ENCODE results near the gene PDLIM3.

PDLIM3 gene

DNA sequence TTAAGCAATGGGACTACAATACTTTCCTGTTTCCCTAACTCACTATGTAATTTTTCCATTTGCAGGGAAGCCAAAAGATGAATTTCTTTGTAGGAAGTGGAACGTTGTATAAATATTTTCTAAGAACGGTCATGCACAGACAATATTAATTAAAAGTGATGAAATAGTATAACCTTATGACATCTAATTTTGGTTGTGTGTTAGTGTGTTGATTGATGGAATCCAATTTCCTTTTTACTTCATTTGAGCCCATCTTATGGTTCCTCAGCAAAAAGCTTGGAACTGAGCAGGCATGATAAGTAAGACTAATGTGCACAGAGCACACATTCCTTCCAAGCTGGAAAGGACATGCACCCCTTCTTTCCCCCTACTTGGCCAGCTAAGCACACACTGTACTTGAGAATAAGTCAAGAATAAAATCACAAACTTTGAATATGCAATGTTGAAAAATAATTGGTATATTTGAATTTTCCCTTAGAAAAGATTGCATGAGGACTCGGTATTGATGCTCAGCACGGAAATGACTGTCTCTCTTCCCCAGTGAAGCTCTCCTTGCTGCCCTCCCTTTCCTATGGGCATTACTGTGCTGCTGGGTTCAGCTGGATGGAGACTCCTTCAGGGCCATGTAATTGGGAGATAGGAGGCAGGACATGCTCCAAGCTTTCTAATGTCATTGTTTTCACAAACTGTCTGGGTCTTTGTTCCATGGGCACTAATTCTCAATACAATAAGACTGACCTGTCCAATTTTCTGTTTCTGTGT, 19.2 kb upstream of the PDLIM3 start:
- no peak for DNase-seq (ENCODE audit: low read depth)
- no peak overlapping the region for H3K4me3 ChIP-seq (ENCODE audit: low read depth, low read length)
- TF ChIP-seq, protein P1, sequence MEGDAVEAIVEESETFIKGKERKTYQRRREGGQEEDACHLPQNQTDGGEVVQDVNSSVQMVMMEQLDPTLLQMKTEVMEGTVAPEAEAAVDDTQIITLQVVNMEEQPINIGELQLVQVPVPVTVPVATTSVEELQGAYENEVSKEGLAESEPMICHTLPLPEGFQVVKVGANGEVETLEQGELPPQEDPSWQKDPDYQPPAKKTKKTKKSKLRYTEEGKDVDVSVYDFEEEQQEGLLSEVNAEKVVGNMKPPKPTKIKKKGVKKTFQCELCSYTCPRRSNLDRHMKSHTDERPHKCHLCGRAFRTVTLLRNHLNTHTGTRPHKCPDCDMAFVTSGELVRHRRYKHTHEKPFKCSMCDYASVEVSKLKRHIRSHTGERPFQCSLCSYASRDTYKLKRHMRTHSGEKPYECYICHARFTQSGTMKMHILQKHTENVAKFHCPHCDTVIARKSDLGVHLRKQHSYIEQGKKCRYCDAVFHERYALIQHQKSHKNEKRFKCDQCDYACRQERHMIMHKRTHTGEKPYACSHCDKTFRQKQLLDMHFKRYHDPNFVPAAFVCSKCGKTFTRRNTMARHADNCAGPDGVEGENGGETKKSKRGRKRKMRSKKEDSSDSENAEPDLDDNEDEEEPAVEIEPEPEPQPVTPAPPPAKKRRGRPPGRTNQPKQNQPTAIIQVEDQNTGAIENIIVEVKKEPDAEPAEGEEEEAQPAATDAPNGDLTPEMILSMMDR (IDR thresholded peaks at IDR 0.05; ENCODE audit: low read depth, low read length) = no peak
- TF ChIP-seq POLR2A (IDR thresholded peaks at IDR 0.05; ENCODE audit: extremely low read depth, insufficient read length) = no peak
- no peak for TF ChIP-seq MYC (IDR thresholded peaks at IDR 0.05; ENCODE audit: low read depth, low read length)
- TF ChIP-seq, protein P2, sequence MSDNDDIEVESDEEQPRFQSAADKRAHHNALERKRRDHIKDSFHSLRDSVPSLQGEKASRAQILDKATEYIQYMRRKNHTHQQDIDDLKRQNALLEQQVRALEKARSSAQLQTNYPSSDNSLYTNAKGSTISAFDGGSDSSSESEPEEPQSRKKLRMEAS (IDR thresholded peaks at IDR 0.05; ENCODE audit: low read depth, low read length) = no peak

DNA sequence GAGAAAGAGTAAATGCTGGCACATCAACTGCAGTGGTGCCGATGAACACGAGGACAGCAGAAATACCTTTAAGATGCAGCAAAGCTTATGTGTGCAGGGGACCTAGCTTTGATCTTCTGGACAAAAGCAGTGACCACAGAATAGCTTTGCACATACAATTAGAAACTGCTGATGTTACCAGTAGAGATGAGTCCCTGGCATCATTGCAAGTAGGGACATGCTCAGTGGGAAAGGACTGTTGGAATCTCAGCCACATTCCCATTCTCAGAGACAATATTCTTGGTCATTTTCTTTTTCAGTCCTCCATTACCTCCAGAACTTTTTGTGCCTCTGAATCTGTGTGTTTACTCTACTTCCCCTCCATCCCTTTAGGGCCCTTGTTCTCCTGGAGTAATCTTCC, 16.9 kb upstream of the PDLIM3 start:
- no peak overlapping the region for H3K4me3 ChIP-seq (ENCODE audit: low read depth, low read length)
- no peak for DNase-seq (ENCODE audit: low read depth)
- no peak for TF ChIP-seq POLR2A (IDR thresholded peaks at IDR 0.05; ENCODE audit: extremely low read depth, insufficient read length)
- TF ChIP-seq MYC (IDR thresholded peaks at IDR 0.05; ENCODE audit: low read depth, low read length) = no peak
- TF ChIP-seq, protein P2 (IDR thresholded peaks at IDR 0.05; ENCODE audit: low read depth, low read length) = no peak
- TF ChIP-seq, protein P1 (IDR thresholded peaks at IDR 0.05; ENCODE audit: low read depth, low read length) = no peak

DNA sequence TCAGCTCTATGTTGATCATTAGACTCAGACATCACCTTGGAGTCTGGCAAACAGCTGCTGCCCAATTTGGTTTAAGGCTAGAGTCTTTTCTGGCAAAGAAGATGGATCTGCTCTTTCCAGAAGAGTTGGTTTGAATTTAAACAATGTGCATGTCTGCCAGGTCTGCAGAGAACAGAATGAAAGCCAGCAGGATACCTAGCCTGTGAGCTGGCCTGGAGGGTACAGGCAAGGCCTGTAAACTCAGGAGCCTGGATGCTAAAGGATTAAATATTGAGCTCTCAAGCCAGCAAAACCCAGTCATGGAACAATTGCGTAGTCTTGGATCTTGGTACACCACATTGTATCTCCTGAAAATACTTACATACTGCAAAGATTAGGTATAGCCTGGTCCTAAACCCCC, 15.6 kb upstream of the PDLIM3 start:
- no peak for DNase-seq (ENCODE audit: low read depth)
- H3K4me3 ChIP-seq (ENCODE audit: low read depth, low read length) = no peak overlapping the region
- TF ChIP-seq POLR2A (IDR thresholded peaks at IDR 0.05; ENCODE audit: extremely low read depth, insufficient read length) (no peak), MYC (IDR thresholded peaks at IDR 0.05; ENCODE audit: low read depth, low read length) (no peak)
- TF ChIP-seq, protein P1 (IDR thresholded peaks at IDR 0.05; ENCODE audit: low read depth, low read length) = no peak
- TF ChIP-seq, protein P2 (IDR thresholded peaks at IDR 0.05; ENCODE audit: low read depth, low read length) = no peak

DNA sequence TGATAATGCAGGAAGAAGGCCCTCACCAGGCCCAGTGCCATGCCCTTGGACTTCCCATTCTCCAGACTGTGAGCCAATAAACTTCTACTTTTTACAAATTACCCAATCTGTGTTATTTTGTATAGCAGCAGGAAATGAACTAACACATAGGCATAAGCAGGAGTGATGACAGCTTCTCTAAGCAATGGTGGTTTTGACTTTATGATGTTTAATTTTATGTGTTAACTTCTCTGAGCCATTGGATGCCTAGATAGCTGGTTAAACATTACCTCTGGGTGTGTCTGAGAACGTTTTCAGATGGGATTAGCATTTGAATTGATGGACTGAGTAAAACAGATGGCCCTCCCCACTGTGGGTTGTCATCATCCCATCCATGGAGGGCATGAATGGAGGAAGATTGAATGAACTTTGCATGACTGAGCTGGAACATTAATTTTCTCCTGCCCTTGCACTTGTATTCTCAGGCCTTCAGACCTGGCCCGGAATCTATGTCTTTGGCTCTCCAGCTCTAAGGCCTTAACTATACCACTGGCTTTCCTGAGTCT, 13.9 kb upstream of the PDLIM3 start:
- TF ChIP-seq POLR2A (IDR thresholded peaks at IDR 0.05; ENCODE audit: extremely low read depth, insufficient read length) = no peak
- TF ChIP-seq, protein P2 (IDR thresholded peaks at IDR 0.05; ENCODE audit: low read depth, low read length) = no peak
- TF ChIP-seq, protein P1 (IDR thresholded peaks at IDR 0.05; ENCODE audit: low read depth, low read length) = no peak
- TF ChIP-seq MYC (IDR thresholded peaks at IDR 0.05; ENCODE audit: low read depth, low read length) = no peak
- no peak for DNase-seq (ENCODE audit: low read depth)
- H3K4me3 ChIP-seq (ENCODE audit: low read depth, low read length) = no peak overlapping the region

DNA sequence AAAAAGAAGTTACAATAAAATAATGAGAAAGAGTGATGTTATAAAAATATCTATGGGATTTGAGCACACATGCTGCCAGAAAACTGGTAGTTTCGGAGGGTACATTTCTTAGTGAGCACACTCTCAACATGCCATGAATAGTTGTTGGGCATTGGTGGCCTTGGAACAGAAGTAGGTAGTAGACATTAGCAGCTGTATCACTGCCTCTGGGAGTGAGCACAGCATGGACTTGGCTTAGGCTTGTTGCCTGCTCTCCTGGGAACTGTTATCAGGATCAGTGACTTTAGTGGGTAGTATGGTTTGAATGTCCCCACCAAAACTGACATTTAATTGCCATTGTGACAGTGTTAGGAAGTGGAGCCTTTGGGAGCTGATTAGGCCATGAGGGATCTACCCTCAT, 13.3 kb upstream of the PDLIM3 start:
- no peak overlapping the region for H3K4me3 ChIP-seq (ENCODE audit: low read depth, low read length)
- TF ChIP-seq, protein P2 (IDR thresholded peaks at IDR 0.05; ENCODE audit: low read depth, low read length) = no peak
- TF ChIP-seq, protein P1 (IDR thresholded peaks at IDR 0.05; ENCODE audit: low read depth, low read length) = no peak
- TF ChIP-seq POLR2A (IDR thresholded peaks at IDR 0.05; ENCODE audit: extremely low read depth, insufficient read length) (no peak), MYC (IDR thresholded peaks at IDR 0.05; ENCODE audit: low read depth, low read length) (no peak)
- no peak for DNase-seq (ENCODE audit: low read depth)

Measured in NB4 (cell line).